GM13976 (cell line): ENCODE measurements around the gene CEP192.
"Not testable (repeated sequence)": the region's sequence is repeated elsewhere in the genome, so short reads cannot be mapped to it uniquely, and the experiment has no call there.

Experiments used
- DNase-seq: peaks from one replicate; pipeline ENCODE4 v3.0.0; 2012; ENCODE audit warnings: low spot score
- CTCF ChIP-seq: IDR thresholded peaks from 2 replicates; pipeline ENCODE4 v1.5.1; 2012; ENCODE audit warnings: borderline replicate concordance, mild to moderate bottlenecking; ENCODE audit not compliant: insufficient read depth; ENCODE audit errors: extremely low read depth, missing control alignments, control extremely low read depth
- in situ Hi-C: fragments of 300-500 bp; cut with MboI; formaldehyde crosslinking; loops from one replicate; pipeline ENCODE4 v1.12.0; 2022; ENCODE audit warnings: low sequenced_read_pairs, mixed read lengths, inconsistent platforms; ENCODE audit not compliant: unreplicated experiment

Gene CEP192

GRCh38 chr18:13054336-13054735 is 63.2 kb downstream of the CEP192 start:
- TF ChIP-seq CTCF: no peak
- in situ Hi-C loops: no loop called here
- no peak for DNase-seq

DNA sequence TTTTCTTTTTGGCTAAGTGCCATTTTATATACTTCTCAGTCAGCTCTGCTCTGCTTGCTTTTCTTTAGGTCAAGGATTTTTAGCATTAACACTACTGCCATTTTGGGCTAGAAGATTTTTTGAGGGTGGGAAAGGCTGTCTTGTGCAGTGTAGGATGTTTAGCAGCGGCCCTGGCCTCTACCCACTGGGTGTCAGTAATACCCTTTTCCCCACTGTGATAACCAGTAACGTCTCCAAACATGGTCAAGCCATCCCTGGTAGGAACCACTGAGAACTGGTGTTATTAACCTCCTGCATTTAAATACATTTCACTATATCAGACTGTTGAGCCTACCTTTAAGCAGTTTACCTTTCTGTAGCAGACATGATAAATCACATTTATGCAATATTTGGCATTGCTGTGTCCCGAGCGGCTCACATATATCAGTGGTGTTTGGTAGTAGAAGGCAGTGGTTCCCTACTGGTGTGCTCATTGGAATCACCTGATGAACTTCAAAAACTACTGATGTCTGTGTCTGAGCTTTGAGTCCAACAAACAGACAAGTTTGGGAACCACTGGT is 70.5 kb downstream of the CEP192 start:
- TF ChIP-seq CTCF: no peak
- DNase-seq: no peak
- in situ Hi-C loops: no loop called here

DNA sequence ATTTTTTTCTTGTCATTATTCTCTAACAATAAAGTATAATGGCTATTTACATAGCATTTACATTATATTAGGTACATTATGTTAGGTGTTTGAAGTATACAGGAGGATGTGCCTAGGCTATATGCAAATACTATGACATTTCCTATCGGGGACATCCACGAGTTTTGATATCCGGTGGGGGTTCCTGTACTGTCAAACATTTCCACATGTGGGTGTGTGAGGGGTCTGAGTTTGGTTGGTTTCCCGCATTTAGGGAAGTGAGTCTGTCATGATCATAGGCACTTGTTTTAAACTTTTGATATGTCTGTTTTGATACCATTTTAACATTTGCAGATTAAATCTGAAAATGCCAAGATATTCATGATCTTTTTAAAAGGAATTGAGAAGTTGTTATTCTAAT is 76.0 kb downstream of the CEP192 start:
- no peak for DNase-seq
- in situ Hi-C loops: no loop called here
- no peak for TF ChIP-seq CTCF

DNA sequence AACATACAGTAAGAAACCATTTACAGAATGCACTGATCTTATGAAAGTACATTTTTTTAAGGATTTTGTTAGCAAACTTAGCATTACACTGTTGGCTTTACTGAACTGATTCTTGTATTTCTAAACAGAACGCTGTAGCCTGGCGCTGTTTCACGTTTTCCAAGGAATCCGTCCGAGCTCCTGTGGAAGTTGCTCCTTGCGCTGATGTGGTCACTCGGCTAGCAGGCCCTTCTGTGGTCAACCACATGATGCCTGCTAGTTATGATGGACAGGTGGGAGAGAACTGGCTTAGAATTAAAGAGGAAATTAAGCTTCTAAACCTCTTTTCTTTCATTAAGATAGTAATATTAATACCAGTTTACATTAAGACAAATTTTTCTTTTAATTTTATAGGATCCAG is 76.8 kb downstream of the CEP192 start:
- TF ChIP-seq CTCF: no peak
- in situ Hi-C loops: no loop called here
- no peak for DNase-seq

GRCh38 chr18:13070460-13070859 is 79.3 kb downstream of the CEP192 start:
- no peak for DNase-seq
- in situ Hi-C loops: no loop called here
- no peak for TF ChIP-seq CTCF

DNA sequence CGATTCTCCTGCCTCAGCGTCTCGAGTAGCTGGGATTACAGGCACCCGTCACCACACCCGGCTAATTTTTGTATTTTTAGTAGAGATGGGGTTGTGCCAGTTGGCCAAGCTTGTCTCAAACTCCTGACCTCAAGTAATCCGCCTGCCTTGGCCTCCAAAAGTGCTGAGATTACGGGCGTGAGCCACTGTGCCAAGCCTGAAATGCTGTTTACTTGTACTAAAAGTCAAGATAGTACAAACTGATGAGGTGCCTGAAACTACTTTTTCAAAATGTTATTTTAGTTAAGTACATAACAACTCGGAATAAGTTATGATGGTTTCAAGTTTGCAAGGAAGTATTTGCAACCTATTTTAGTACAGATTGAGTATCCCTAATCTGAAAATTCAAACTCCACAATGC is 85.7 kb downstream of the CEP192 start:
- in situ Hi-C loops: no loop called here
- DNase-seq: no peak
- TF ChIP-seq CTCF: no peak

DNA sequence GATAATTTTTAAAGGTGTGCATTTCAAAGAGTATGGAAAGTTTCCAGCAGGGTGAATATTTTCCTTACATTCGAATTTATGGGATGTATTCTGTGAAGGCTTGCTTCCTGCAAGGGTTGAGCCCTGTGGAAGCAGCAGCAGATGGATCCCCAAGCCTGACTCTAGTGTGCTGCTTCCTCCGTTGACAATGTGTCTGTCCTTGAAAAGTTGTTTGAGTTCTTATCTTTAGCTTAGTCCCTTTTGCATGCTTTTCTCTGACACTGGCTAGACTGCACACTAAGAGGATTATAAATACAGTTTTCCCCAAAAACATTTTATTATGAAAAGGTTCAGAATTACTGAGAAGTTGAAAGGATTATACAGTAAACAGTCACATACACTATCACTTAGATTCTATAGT is 86.3 kb downstream of the CEP192 start:
- in situ Hi-C loops: no loop called here
- no peak for TF ChIP-seq CTCF

DNA sequence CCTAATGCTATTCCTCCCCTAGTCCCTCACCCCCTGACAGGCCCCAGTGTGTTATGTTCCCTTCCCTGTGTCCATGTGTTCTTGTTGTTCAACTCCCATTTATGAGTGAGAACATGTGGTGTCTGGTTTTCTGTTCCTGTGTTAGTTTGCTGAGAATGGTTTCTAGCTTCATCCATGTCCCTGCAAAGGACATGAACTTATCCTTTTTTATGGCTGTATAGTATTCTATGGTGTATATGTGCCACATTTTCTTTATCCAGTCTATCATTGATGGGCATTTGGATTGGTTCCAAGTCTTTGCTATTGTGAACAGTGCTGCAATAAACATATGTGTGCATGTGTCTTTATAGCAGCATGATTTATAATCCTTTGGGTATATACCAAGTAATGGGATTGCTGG is 86.9 kb downstream of the CEP192 start:
- DNase-seq, in situ Hi-C loops: not testable (repeated sequence)

More for the DNA sequence above, 86.3 kb downstream of the CEP192 start:
- DNase-seq: no peak
